ENCODE results near the gene LPIN1. TPM values are rescaled to one million over a fixed set of nuclear protein-coding genes. Genes with fewer than 3 reads are reported as not detected.

Gene LPIN1
- total and polyA plus RNA-seq, 12 donors: 18.9 to 61.0 (median 34.4) TPM

- no peak for DNase-seq
- whole genome bisulfite sequencing, 2 donors: 68 to 72% methylated on average over 5 of the region's 5 CpGs
- intact Hi-C loops (cut with DNase I): no loop called here
Observed at GRCh38 chr2:11718606-11719005, 27.8 kb upstream of the LPIN1 start.

GRCh38 chr2:11719230-11719977, 27.0 kb upstream of the LPIN1 start:
- Histone ChIP-seq H3K36me3 (no peaks in the 10 kb centered on the region), H3K4me1 (peaks cover 0 to 21% (median 0%) of the 10 kb centered on the region in 9 donors), H3K9me3 (no peaks in the 10 kb centered on the region), H3K4me3 (no peak overlapping the region), H3K27ac (no peak overlapping the region), H3K27me3 (peaks cover 0 to 33% (median 17%) of the 10 kb centered on the region in 7 donors)
- no peak for DNase-seq
- WGBS, 2 donors: 54 to 63% methylated on average over 6 of the region's 6 CpGs
- no peak for TF ChIP-seq CTCF (IDR thresholded peaks at IDR 0.05)
- intact Hi-C loops (cut with DNase I): no loop called here
- no peak for ATAC-seq

More at GRCh38 chr2:11718606-11719005, 27.8 kb upstream of the LPIN1 start:
- Histone ChIP-seq H3K27ac (no peak overlapping the region), H3K36me3 (no peaks in the 10 kb centered on the region), H3K4me1 (peaks cover 0 to 21% (median 0%) of the 10 kb centered on the region in 9 donors), H3K27me3 (peaks cover 0 to 33% (median 17%) of the 10 kb centered on the region in 7 donors), H3K4me3 (no peak overlapping the region), H3K9me3 (no peaks in the 10 kb centered on the region)
- no peak for TF ChIP-seq CTCF (IDR thresholded peaks at IDR 0.05)
- no peak for ATAC-seq

GRCh38 chr2:11720752-11721151, 25.7 kb upstream of the LPIN1 start:
- DNase-seq (no peak), ATAC-seq (no peak)
- peaks cover 0 to 33% (median 17%) of the 10 kb centered on the region in 7 donors for H3K27me3 ChIP-seq
- intact Hi-C loops (cut with DNase I): no loop called here
- H3K36me3 ChIP-seq: no peaks in the 10 kb centered on the region
- H3K9me3 ChIP-seq: no peaks in the 10 kb centered on the region
- WGBS, 2 donors: 65 to 73% methylated on average over 7 of the region's 7 CpGs
- peaks cover 0 to 21% (median 0%) of the 10 kb centered on the region in 9 donors for H3K4me1 ChIP-seq
- no peak for TF ChIP-seq CTCF (IDR thresholded peaks at IDR 0.05)
- H3K4me3 ChIP-seq: no peak overlapping the region
- no peak overlapping the region for H3K27ac ChIP-seq

GRCh38 chr2:11722292-11723060, 24.0 kb upstream of the LPIN1 start:
- DNase-seq (no peak), ATAC-seq (no peak)
- Histone ChIP-seq H3K4me3 (no peak overlapping the region), H3K27me3 (peaks cover 0 to 36% (median 12%) of the 10 kb centered on the region in 7 donors), H3K27ac (no peak overlapping the region), H3K36me3 (no peaks in the 10 kb centered on the region), H3K9me3 (no peaks in the 10 kb centered on the region), H3K4me1 (peaks cover 0 to 10% (median 0%) of the 10 kb centered on the region in 9 donors)
- intact Hi-C loops (cut with DNase I): no loop called here
- no peak for TF ChIP-seq CTCF (IDR thresholded peaks at IDR 0.05)
- WGBS, 2 donors: 85% methylated on average over 3 of the region's 3 CpGs

Measured in heart right ventricle (tissue), 16 donors.